Measurements from ENCODE around the gene ATP5IF1.
A peak's percentile ranks its signal among the peaks of the same experiment; 100 is the strongest.

The ATP5IF1 gene

DNA sequence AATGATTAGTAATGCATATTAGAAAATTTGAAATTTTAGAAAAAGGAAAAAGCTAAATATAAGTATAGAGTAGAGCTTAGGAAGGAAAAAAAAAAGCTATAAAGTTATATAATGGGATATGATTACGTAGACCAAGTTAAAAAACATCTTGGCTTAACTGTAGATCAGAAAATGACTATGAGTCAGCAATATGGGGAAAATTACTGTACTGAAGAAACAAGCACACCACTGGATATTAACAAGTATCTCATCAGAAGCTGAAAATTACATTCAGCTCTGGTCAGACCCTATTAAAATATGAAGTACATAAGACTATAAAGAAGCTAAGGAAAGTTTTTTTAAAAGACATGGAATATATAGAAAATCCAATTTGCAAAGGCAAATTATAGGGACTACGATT lies 22.6 kb upstream of the ATP5IF1 start:
- H3K9me3 Mint-ChIP-seq, result no peaks in the 10 kb centered on the region
- no peaks in the 10 kb centered on the region for H3K4me1 Mint-ChIP-seq
- H3K27ac Mint-ChIP-seq, result no peak overlapping the region
- no peak for DNase-seq
- no peak for ATAC-seq
- H3K4me3 Mint-ChIP-seq, result no peak overlapping the region
- H3K27me3 Mint-ChIP-seq, result no peaks in the 10 kb centered on the region

DNA sequence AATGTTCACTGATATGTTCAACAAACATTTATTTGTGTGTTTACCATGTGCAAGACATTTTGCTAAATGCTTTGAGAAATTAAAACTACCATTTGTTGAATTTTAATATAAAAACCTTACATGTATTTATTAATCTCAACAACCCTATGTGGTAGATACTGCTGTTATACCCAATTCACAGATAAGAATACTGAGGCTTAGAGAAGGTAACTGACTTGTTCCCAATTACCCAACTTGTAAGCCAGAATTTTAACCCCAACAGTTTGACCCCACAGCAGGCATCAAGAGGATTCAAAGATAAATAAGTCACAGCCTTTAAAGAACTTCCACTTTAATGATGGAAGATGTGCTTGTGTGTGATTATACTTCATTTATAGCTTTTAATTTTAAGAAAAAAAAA lies 6.8 kb upstream of the ATP5IF1 start:
- Mint-ChIP-seq H3K27me3 (no peaks in the 10 kb centered on the region), H3K27ac (no peak overlapping the region), H3K4me1 (peaks cover 37% of the 10 kb centered on the region), H3K4me3 (no peak overlapping the region), H3K9me3 (no peaks in the 10 kb centered on the region)
- DNase-seq (no peak), ATAC-seq (no peak)

DNA sequence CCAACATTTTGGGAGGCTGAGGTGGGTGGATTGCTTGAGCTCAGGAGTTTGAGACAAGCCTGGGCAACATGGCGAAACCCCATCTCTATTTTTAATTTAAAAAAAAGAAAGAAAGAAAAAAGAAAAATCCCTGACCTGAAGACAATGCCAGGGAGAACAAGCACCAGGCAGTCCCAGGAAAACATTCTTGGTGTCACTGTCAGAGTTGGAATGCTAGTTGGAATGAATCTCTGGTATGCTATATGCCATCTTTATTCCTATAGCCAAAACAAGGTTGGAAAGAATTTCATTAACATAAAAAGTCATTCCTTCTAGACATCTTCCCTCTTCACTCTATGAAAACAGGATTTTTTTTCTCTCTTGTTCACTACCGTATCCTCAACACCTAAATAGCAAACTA lies 5.9 kb upstream of the ATP5IF1 start:
- no peaks in the 10 kb centered on the region for H3K27me3 Mint-ChIP-seq
- no peaks in the 10 kb centered on the region for H3K9me3 Mint-ChIP-seq
- DNase-seq, result no peak
- peaks cover 40% of the 10 kb centered on the region for H3K4me1 Mint-ChIP-seq
- no peak for ATAC-seq
- no peak overlapping the region for H3K4me3 Mint-ChIP-seq
- peak overlapping the region in 1 of 2 donors; percentile 98 for H3K27ac Mint-ChIP-seq

DNA sequence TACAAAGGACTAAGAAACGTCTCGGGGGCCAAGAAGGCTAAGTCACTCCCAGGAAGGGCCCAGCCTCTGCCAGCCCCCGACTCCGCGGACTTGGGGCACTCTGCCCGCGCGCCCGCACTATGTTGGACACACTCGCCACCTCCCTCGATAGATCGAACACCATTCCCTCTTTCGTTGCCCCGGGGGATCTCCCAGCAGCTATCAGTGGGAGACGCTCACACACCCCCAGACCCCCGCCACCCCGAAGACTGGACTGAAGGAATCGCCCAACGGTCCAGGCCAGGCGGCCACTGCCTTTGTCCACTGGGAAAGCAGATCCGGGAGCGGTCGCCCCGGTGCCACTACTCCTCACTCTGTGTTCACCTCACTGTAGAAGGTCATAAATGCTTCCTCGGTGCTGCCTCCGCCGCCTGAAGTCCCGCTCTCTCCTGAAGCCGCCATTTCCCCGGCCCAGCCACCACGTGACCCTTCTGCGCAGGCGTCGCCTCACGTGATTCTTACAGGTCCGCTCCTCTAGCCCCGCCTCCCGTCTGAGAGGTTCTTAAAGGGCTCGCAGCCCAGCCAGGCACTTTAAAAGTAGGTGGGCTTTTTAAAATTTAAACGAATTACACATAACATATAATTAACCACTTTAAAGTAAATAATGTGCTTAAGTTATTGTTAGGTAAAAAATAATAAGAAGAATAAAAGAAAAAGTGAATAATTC lies 3.2 kb upstream of the ATP5IF1 start, which contains the start of gene DNAJC8:
DNAJC8 (minus strand) TSS at position 472 of the 706 bp plus-strand sequence; CDS start at position 441, 31 bp downstream.
- no peaks in the 10 kb centered on the region for H3K9me3 Mint-ChIP-seq
- DNase-seq, result peak; percentile 83 to 91
- peak within 1 kb of the TSS; percentile 99 to 100 for H3K27ac Mint-ChIP-seq
- peaks cover 40% of the 10 kb centered on the region for H3K4me1 Mint-ChIP-seq
- ATAC-seq, result peak; percentile 74
- H3K4me3 Mint-ChIP-seq, result peak within 1 kb of the TSS; percentile 97
- H3K27me3 Mint-ChIP-seq, result no peaks in the 10 kb centered on the region

DNA sequence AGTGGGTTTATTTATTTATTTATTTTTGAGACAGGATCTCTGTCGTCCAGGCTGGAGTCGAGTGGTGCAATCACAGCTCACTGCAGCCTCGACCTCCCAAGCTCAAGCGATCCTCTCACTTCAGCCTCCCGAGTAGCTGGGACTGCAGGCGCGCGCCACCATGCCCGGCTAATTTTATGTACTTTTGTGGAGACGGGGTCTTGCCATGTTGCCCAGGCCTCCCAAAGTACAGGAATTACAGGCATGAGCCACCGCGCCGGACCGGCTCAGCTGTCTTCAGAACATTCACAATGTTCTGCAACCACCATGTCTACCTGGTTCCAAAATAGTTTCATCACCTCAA lies 2.7 kb upstream of the ATP5IF1 start:
- DNase-seq (no peak), ATAC-seq (no peak)
- H3K27me3 Mint-ChIP-seq, result no peaks in the 10 kb centered on the region
- H3K4me3 Mint-ChIP-seq, result peak overlapping the region; percentile 49 to 63
- peaks cover 40% of the 10 kb centered on the region for H3K4me1 Mint-ChIP-seq
- no peak overlapping the region for H3K27ac Mint-ChIP-seq
- no peaks in the 10 kb centered on the region for H3K9me3 Mint-ChIP-seq

DNA sequence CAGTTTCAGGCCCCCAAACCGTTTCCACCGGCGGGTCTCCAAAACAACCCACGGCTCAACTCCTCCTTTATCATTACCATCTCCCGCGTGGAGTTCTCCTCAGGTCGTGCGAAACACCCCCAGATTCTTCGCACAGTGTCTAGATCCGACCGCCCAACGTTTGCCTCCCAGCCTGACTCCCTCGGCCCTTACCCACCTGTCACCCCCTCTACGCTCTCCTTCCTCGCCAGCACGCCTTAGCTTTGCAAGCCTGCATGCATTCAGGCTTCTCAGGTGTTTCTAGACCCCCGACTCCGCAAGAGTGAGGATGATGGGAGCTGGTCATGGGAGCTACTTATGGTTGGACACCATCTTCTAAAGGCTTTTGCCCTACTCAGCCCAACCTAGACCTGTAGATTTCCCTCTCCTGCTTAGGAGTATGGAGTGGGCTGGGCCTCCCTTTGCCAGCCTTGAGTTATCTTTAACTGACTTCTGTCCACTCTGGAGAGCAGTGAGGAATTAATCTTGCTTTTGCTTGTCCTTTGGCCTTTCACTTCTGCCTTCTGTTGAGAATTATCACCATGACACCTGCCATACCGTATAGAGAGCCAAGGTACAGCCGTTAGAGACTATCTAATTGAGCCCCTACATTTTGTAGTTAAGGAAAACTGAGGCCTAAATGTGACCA lies 865 bp downstream of the ATP5IF1 start:
- peaks cover 32% of the 10 kb centered on the region for H3K4me1 Mint-ChIP-seq
- ATAC-seq, result no peak
- H3K4me3 Mint-ChIP-seq, result no peak overlapping the region
- no peak for DNase-seq
- H3K27ac Mint-ChIP-seq, result no peak overlapping the region
- H3K9me3 Mint-ChIP-seq, result no peaks in the 10 kb centered on the region
- no peaks in the 10 kb centered on the region for H3K27me3 Mint-ChIP-seq

GRCh38 chr1:28239004-28239403 lies 3.1 kb downstream of the ATP5IF1 start:
- Mint-ChIP-seq H3K27me3 (no peaks in the 10 kb centered on the region), H3K27ac (no peak overlapping the region), H3K4me3 (no peak overlapping the region), H3K9me3 (no peaks in the 10 kb centered on the region), H3K4me1 (peaks cover 21% of the 10 kb centered on the region)
- ATAC-seq (no peak), DNase-seq (no peak)

GRCh38 chr1:28240024-28240423 lies 4.1 kb downstream of the ATP5IF1 start:
- no peak for ATAC-seq
- H3K9me3 Mint-ChIP-seq, result no peaks in the 10 kb centered on the region
- H3K4me3 Mint-ChIP-seq, result no peak overlapping the region
- H3K4me1 Mint-ChIP-seq, result peaks cover 28% of the 10 kb centered on the region
- DNase-seq, result no peak
- no peak overlapping the region for H3K27ac Mint-ChIP-seq
- no peaks in the 10 kb centered on the region for H3K27me3 Mint-ChIP-seq

DNA sequence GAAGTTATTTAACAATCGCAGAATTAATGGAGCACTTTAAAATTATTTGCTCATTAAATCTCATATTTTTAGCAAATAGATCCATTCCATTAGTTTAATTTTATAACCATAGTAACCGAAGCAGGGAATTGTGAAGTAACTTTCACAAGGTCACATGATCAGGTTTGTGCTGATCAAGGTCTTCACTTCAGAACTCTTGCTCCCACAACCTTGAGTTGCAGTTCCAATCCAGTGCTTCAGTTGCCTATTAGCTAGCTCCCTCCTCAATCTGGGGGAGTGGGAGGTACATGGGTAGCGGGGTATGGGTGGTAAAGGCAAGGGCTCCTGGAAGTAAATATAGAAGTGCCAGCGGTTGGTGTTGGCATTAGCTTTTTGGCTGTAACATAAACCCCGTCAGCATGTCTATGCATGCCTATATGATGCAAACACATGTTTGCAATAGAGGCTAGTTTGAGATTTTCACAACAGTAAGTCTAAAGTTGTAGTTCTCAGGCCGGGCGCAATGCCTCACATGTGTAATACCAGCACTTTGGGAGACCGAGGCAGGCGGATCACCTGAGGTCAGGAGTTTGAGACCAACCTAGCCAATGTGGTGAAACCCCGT lies 5.8 kb downstream of the ATP5IF1 start:
- ATAC-seq (no peak), DNase-seq (no peak)
- H3K4me3 Mint-ChIP-seq, result no peak overlapping the region
- no peak overlapping the region for H3K27ac Mint-ChIP-seq
- no peaks in the 10 kb centered on the region for H3K27me3 Mint-ChIP-seq
- H3K9me3 Mint-ChIP-seq, result no peaks in the 10 kb centered on the region
- H3K4me1 Mint-ChIP-seq, result peaks cover 35% of the 10 kb centered on the region

GRCh38 chr1:28243685-28244311 lies 7.9 kb downstream of the ATP5IF1 start:
- no peak for DNase-seq
- Mint-ChIP-seq H3K27ac (peak overlapping the region in 1 of 2 donors; percentile 53), H3K4me3 (peak overlapping the region; percentile 59 to 73), H3K4me1 (peaks cover 51% of the 10 kb centered on the region), H3K27me3 (no peaks in the 10 kb centered on the region), H3K9me3 (no peaks in the 10 kb centered on the region)
- no peak for ATAC-seq

- H3K27ac Mint-ChIP-seq, result peak overlapping the region; percentile 48 to 79
Measured at GRCh38 chr1:28244549-28245251, 8.8 kb downstream of the ATP5IF1 start.

DNA sequence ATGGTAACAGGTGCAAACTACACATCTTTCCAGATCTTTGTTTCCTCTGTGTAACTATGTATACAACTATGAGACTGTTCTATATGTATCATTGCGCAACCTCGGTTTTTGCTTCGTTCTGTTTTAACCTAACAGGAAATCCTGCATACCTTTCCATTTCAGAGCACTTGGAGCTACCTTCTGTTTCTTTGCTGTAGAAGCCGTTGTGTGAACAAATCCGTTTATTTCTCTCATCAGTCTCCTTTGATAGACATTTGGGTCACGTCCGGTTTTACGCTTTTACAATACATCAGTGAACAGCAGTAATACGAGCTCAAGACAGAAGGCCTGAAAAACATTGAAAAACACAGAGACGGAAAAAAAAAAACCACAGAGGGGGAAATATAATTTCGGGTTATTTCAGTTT lies 10.5 kb downstream of the ATP5IF1 start:
- Mint-ChIP-seq H3K4me1 (peaks cover 60% of the 10 kb centered on the region), H3K9me3 (no peaks in the 10 kb centered on the region), H3K27ac (peak overlapping the region; percentile 99 to 100), H3K4me3 (peak overlapping the region; percentile 90 to 99), H3K27me3 (no peaks in the 10 kb centered on the region)
- peak; percentile 31 for ATAC-seq
- DNase-seq, result peak; percentile 37 to 52

More at GRCh38 chr1:28244549-28245251, 8.8 kb downstream of the ATP5IF1 start:
- no peaks in the 10 kb centered on the region for H3K27me3 Mint-ChIP-seq
- no peak for DNase-seq
- H3K4me1 Mint-ChIP-seq, result peaks cover 60% of the 10 kb centered on the region
- ATAC-seq, result no peak
- H3K9me3 Mint-ChIP-seq, result no peaks in the 10 kb centered on the region
- peak overlapping the region; percentile 59 to 73 for H3K4me3 Mint-ChIP-seq

DNA sequence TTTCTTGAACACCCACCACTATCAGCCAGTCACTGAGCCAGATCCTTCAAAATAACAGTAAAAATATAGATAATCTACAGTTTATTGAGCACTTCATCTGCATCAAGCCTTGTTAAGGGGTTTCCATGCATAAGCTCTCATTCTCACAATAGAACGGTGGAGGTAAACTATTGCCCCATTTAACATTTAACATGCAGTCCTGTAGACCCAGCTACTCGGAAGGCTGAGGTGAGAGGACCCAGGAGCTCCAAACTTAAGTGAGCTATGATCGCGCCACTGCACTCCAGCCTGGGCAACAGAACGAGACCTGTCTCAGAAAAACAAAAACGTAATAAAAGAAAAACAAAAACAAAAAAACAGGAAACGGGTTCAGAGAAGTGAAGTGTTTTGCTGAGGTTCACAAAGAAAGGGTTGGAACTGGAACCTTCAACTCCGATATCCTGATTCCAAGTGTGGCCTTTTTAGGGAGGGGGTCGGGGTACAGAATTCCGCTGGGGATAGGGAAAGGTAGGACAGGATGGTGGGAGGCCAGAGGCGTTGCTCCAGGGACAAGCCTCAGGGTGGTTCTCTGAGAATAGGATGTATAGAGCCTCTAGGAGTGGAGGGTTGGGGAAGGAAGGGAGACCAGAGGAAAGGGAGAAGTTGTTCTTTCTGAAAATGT lies 11.8 kb downstream of the ATP5IF1 start:
- Mint-ChIP-seq H3K27ac (peak overlapping the region; percentile 99 to 100), H3K4me1 (peaks cover 60% of the 10 kb centered on the region), H3K9me3 (no peaks in the 10 kb centered on the region), H3K27me3 (no peaks in the 10 kb centered on the region), H3K4me3 (peak overlapping the region; percentile 90 to 99)
- DNase-seq, result no peak
- ATAC-seq, result no peak

DNA sequence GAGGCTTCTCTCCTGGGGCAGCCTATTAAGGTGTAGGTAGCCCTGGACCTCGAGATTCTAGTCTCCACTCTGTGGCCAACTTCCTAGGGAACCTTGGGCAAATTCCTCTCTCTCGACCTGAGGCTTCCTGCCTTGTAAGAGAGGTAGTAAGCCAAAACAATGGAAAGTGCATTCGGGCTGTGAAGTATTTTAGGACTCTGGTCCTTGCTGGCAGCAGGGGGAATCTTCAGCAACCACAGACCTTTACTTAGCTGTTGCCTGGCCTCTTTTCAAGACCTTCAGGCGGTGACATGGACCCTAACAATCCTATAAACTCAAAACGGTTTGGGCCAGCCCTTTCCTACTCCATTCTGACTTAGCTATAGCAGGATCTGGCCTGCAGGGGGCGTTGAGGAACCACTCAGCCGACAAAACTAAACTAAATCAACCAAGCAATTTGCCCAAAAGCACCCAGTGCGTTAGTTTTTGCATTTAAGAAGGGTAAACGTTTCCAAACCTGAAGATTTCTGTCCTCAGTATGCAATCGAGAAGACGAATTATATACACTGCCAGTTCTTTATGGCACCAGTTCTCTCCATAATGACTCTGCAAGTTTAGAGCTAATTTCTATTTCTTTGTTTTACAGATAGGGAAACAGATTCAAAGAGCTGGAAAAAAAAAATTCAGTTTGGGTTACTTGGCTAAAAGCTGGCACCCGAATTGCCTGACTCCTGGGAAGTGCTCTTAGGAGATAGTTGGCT lies 12.5 kb downstream of the ATP5IF1 start:
- Mint-ChIP-seq H3K27ac (peak overlapping the region; percentile 99 to 100), H3K9me3 (no peaks in the 10 kb centered on the region), H3K4me3 (peak overlapping the region; percentile 90 to 99), H3K27me3 (no peaks in the 10 kb centered on the region), H3K4me1 (peaks cover 54% of the 10 kb centered on the region)
- ATAC-seq (peak; percentile 41), DNase-seq (peak; percentile 82 to 85)

Measured in stimulated activated naive CD8-positive, alpha-beta T cell treated with anti-CD3 and anti-CD28 coated beads, Interleukin-15, amount 100 ng/mL, for 72 hours (primary cell).